Naive thymus-derived CD8-positive, alpha-beta T cell (primary cell): Measurements from ENCODE around the gene PLPPR3. TPM values are rescaled to one million over a fixed set of nuclear protein-coding genes. Genes with fewer than 3 reads are reported as not detected.

Source experiments
- ATAC-seq, 2 donors: fragments of 150-1000 bp; cut with Tn5 transposase in 1 of 2; sonication (Bioruptor Pico), chemical (Tn5 transposase) in 1 of 2; 1 replicate in 1 of 2; 2 replicates in 1 of 2; pipeline ENCODE4 v1.10.0; 2021; ENCODE audit warnings: mild to moderate bottlenecking in 2 of 2, moderate library complexity in 2 of 2
- POLR2A ChIA-PET: fragments of 350-600 bp; sonication (Branson Sonifier 250); formaldehyde crosslinking; loops from one replicate; lab custom pipeline; 2021; ENCODE audit warnings: antibody characterized with exemption; lab: Charles Lee
- DNase-seq, 10 donors: peaks; one replicate each; pipeline versions ENCODE4 v3.0.0 to v3.0.0-alpha.2; 2020 to 2022
- H3K27ac Mint-ChIP-seq, 10 donors: one replicate each; pipeline ENCODE4 v1.8.0; 2020 to 2022; ENCODE audit warnings: mild to moderate bottlenecking in 10 of 10, mixed read lengths in 10 of 10, moderate library complexity in 4 of 10, inconsistent platforms in 1 of 10
- H3K27me3 Mint-ChIP-seq, 5 donors: one replicate each; pipeline ENCODE4 v1.8.0; 2021 to 2022; ENCODE audit warnings: mixed read lengths in 5 of 5
- H3K36me3 Mint-ChIP-seq, 3 donors: one replicate each; pipeline ENCODE4 v1.8.0; 2020 to 2022; ENCODE audit warnings: mixed read lengths in 3 of 3, mild to moderate bottlenecking in 2 of 3, inconsistent platforms in 1 of 3
- H3K4me1 Mint-ChIP-seq, 4 donors: one replicate each; pipeline ENCODE4 v1.8.0; 2021 to 2022; ENCODE audit warnings: mixed read lengths in 4 of 4
- H3K4me3 Mint-ChIP-seq, 10 donors: one replicate each; pipeline ENCODE4 v1.8.0; 2020 to 2022; ENCODE audit warnings: mild to moderate bottlenecking in 10 of 10, mixed read lengths in 10 of 10, moderate library complexity in 6 of 10, inconsistent platforms in 1 of 10
- H3K9me3 Mint-ChIP-seq, 9 donors: one replicate each; pipeline ENCODE4 v1.8.0; 2020 to 2022; ENCODE audit warnings: mixed read lengths in 9 of 9, mild to moderate bottlenecking in 3 of 9, inconsistent platforms in 1 of 9, moderate library complexity in 1 of 9
- polyA plus RNA-seq, 3 donors: library from polyadenylated mRNA; unstranded; fragments of 300-500 nt; fragmentation: Illumina TruSeq; gene quantifications; one replicate each; pipeline ENCODE4 v1.2.3, GENCODE V29; 2021
- total RNA-seq, 8 experiments: library from RNA in 2 of 8; stranded (reverse) in 2 of 8; gene quantifications; one replicate each; pipeline ENCODE4 v1.2.3 and lab custom pipeline; 2021 to 2026

The PLPPR3 gene
- total and polyA plus RNA-seq, 5 experiments from 2014 or later, result not detected

DNA sequence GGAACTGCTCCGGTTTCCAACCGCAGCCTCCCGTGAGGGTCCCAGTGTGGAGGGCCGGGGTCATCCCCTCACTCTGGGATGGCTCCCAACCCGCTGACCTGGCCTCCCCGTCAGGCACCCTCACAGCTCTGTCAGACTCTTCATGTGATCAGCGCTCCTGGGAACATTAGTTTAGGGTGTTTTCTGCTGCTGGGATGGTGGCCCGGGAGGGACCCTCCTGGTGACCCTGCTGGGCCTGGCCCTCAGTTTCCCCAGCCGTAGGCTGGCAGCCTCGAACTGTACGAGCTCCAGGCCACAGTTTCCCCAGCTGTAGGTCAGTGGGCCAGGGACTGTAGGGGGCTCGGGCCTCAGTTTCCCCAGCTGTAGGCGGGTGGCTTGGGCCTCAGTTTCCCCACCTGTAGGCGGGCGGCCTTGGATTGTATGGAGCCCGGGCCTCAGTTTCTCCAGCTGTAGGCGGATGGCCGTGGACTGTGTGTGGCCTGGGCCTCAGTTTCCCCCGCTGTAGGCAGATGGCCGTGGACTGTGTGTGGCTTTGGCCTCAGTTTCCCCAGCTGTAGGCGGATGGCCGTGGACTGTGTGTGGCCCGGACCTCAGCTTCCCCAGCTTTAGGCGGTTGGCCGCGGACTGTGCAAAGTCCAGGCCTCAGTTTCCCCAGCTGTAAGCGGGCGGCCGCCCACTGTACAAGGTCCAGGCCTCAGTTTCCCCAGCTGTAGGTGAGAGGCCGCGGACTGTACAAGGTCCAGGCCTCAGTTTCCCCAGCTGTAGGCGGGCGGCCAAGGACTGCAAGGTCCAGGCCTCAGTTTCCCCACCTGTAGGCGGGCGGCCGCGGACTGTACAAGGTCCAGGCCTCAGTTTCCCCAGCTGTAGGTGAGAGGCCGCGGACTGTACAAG lies 25.8 kb downstream of the PLPPR3 start:
- no peak for ATAC-seq
- H3K4me3 Mint-ChIP-seq, result peak overlapping the region in 8 of 10 donors; percentile 2 to 96 (median 14)
- no peak overlapping the region for H3K27ac Mint-ChIP-seq
- H3K4me1 Mint-ChIP-seq, result peaks cover 13 to 27% (median 23%) of the 10 kb centered on the region in 4 donors
- peaks cover 0 to 3% (median 0%) of the 10 kb centered on the region in 5 donors for H3K27me3 Mint-ChIP-seq
- peaks cover 0 to 15% (median 0%) of the 10 kb centered on the region in 3 donors for H3K36me3 Mint-ChIP-seq
- H3K9me3 Mint-ChIP-seq, result no peaks in the 10 kb centered on the region
- POLR2A ChIA-PET, result interaction anchor here (0.6 to 2.2 kb wide), 5 partner anchors 8 to 349 kb away, joined by 3 to 7 read pairs (median 4); partner anchors contain the start of gene RNF126
- no peak for DNase-seq

DNA sequence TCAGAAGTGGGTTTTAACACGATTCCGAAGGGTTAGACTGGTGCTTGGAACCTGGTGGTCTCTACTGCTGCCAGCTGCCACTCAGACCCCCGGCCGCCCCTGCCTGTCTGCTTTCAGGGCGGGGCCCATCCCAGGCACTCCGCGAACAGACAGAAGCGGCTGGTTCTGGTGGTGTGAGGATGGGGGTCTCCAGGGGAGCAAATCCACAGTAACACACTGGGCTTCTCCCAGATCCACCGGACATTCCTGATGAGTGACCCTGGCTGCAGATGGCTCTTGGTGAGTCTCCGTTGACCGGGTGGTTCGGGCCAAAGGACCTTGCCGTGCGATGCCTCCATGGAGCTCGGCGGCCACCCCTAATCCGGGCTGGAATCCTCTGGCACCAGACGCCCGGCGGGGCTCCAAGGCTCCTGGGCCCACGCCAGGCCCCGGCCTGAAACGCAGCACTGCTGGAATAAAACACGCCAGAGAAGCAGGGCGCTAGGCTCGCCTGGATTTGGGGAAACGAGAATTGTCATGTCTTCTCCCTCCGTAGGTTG lies 26.6 kb downstream of the PLPPR3 start:
- H3K9me3 Mint-ChIP-seq, result no peaks in the 10 kb centered on the region
- POLR2A ChIA-PET, result interaction anchor here (0.6 kb wide), 2 partner anchors 78 to 350 kb away, joined by 3 read pairs; no protein-coding TSS in a partner anchor
- peaks cover 0 to 6% (median 0%) of the 10 kb centered on the region in 5 donors for H3K27me3 Mint-ChIP-seq
- H3K36me3 Mint-ChIP-seq, result peaks cover 0 to 9% (median 0%) of the 10 kb centered on the region in 3 donors
- peaks cover 8 to 21% (median 16%) of the 10 kb centered on the region in 4 donors for H3K4me1 Mint-ChIP-seq
- no peak overlapping the region for H3K27ac Mint-ChIP-seq
- ATAC-seq (no peak), DNase-seq (no peak)
- H3K4me3 Mint-ChIP-seq, result peak overlapping the region in 4 of 10 donors; percentile 2 to 42 (median 22)

GRCh38 chr19:793806-794205 lies 27.9 kb downstream of the PLPPR3 start:
- no peak for DNase-seq
- peaks cover 6 to 16% (median 11%) of the 10 kb centered on the region in 4 donors for H3K4me1 Mint-ChIP-seq
- peaks cover 0 to 13% (median 6%) of the 10 kb centered on the region in 5 donors for H3K27me3 Mint-ChIP-seq
- H3K4me3 Mint-ChIP-seq, result no peak overlapping the region
- H3K36me3 Mint-ChIP-seq, result no peaks in the 10 kb centered on the region
- POLR2A ChIA-PET, result no interaction called here
- H3K9me3 Mint-ChIP-seq, result no peaks in the 10 kb centered on the region
- no peak for ATAC-seq
- H3K27ac Mint-ChIP-seq, result no peak overlapping the region

GRCh38 chr19:792306-792885 lies 29.4 kb downstream of the PLPPR3 start:
- no peaks in the 10 kb centered on the region for H3K9me3 Mint-ChIP-seq
- H3K4me3 Mint-ChIP-seq, result no peak overlapping the region
- H3K4me1 Mint-ChIP-seq, result peaks cover 4 to 13% (median 11%) of the 10 kb centered on the region in 4 donors
- H3K27me3 Mint-ChIP-seq, result peaks cover 0 to 14% (median 6%) of the 10 kb centered on the region in 5 donors
- H3K36me3 Mint-ChIP-seq, result no peaks in the 10 kb centered on the region
- POLR2A ChIA-PET, result interaction anchor here (0.6 kb wide), 1 partner anchor 796 kb away, joined by 9 read pairs; no protein-coding TSS in a partner anchor
- ATAC-seq (no peak), DNase-seq (no peak)
- no peak overlapping the region for H3K27ac Mint-ChIP-seq

DNA sequence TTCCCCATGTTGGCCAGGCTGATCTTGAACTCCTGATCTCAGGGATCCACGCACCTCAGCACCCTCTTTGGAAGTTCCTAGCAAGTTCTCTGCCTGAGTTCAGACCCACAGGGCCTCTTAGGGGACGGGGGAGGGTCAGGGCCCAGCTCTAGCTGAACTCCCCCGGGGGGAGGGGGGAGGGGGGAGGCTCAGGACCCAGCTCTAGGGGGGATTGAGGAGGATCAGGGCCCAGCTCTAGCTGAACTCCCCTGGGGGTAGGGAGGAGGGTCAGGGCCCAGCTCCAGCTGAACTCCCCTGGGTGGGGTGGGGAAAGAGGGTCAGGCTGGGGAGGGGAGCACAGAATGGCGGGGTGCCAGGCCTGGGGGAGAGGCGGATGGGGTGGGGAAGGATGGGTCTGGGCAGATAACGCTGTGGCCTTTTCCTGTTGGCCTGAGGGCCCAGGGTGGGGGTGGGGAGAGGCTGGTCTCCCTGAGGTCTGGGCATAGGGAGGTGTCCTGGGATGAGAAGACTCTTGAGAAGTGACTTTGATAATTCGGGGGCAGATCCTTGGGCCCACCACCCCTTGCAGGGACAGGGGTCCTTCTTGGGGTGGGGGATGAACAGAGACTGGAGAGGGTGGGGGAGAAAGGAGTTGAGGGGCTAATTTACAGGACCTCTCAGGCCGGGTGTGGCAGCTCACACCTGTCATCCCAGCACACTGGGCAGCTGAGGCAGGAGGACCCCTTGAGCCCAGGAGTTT lies 30.0 kb downstream of the PLPPR3 start:
- H3K27me3 Mint-ChIP-seq, result peaks cover 0 to 14% (median 6%) of the 10 kb centered on the region in 5 donors

GRCh38 chr19:791007-791566 lies 30.7 kb downstream of the PLPPR3 start:
- Mint-ChIP-seq H3K27ac (peak overlapping the region in 1 of 10 donors; percentile 24), H3K36me3 (no peaks in the 10 kb centered on the region), H3K4me3 (no peak overlapping the region), H3K9me3 (no peaks in the 10 kb centered on the region), H3K4me1 (peaks cover 0 to 12% (median 7%) of the 10 kb centered on the region in 4 donors), H3K27me3 (peaks cover 0 to 14% (median 6%) of the 10 kb centered on the region in 5 donors)
- ATAC-seq, result no peak
- no peak for DNase-seq
- POLR2A ChIA-PET, result interaction anchor here (0.6 kb wide), 1 partner anchor 31 kb away, joined by 3 read pairs; no protein-coding TSS in a partner anchor

More for the DNA sequence above, 30.0 kb downstream of the PLPPR3 start:
- Mint-ChIP-seq H3K9me3 (no peaks in the 10 kb centered on the region), H3K4me1 (peaks cover 2 to 12% (median 9%) of the 10 kb centered on the region in 4 donors), H3K4me3 (no peak overlapping the region), H3K27ac (no peak overlapping the region), H3K36me3 (no peaks in the 10 kb centered on the region)
- ATAC-seq, result no peak
- POLR2A ChIA-PET, result interaction anchor here (0.6 kb wide), 1 partner anchor 30 kb away, joined by 3 read pairs; no protein-coding TSS in a partner anchor
- DNase-seq, result no peak

- POLR2A ChIA-PET, result no interaction called here
- Mint-ChIP-seq H3K9me3 (no peaks in the 10 kb centered on the region), H3K36me3 (no peaks in the 10 kb centered on the region), H3K4me3 (peak overlapping the region in 1 of 10 donors; percentile 30), H3K27ac (peak overlapping the region in 3 of 10 donors; percentile 11 to 77 (median 37)), H3K4me1 (peaks cover 0 to 12% (median 7%) of the 10 kb centered on the region in 4 donors), H3K27me3 (peaks cover 0 to 14% (median 6%) of the 10 kb centered on the region in 5 donors)
- no peak for ATAC-seq
- DNase-seq, result no peak
These were observed 32.1 kb downstream of the PLPPR3 start for GRCh38 chr19:789701-790060.

- peaks cover 0 to 14% (median 6%) of the 10 kb centered on the region in 5 donors for H3K27me3 Mint-ChIP-seq
- H3K4me1 Mint-ChIP-seq, result peaks cover 0 to 12% (median 7%) of the 10 kb centered on the region in 4 donors
- peak; percentile 22 to 58 for ATAC-seq
- DNase-seq, result no peak
- peak overlapping the region in 6 of 10 donors; percentile 17 to 91 (median 72) for H3K27ac Mint-ChIP-seq
- POLR2A ChIA-PET, result no interaction called here
- H3K36me3 Mint-ChIP-seq, result no peaks in the 10 kb centered on the region
- no peaks in the 10 kb centered on the region for H3K9me3 Mint-ChIP-seq
- peak overlapping the region in 3 of 10 donors; percentile 14 to 47 (median 42) for H3K4me3 Mint-ChIP-seq
These were observed 32.6 kb downstream of the PLPPR3 start for GRCh38 chr19:788983-789700.

DNA sequence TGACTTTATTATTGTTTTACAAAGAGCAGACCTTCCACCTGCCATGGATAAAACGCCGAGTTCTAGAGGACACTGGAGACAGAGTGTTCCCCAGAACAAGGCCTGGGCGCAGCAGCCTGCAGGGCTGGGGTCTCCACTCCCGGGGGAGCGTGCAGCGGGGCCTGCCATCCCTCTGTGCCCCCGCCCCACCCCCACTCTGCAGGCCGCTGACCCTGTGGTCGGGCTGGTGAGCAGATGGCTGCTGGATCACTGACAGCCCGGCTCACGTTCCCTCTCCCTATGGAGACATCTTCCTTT lies 33.1 kb downstream of the PLPPR3 start:
- H3K27me3 Mint-ChIP-seq, result peaks cover 0 to 14% (median 6%) of the 10 kb centered on the region in 5 donors
- peak overlapping the region in 4 of 10 donors; percentile 17 to 91 (median 74) for H3K27ac Mint-ChIP-seq
- no peak for ATAC-seq
- H3K4me3 Mint-ChIP-seq, result peak overlapping the region in 4 of 10 donors; percentile 14 to 47 (median 39)
- peaks cover 0 to 12% (median 7%) of the 10 kb centered on the region in 4 donors for H3K4me1 Mint-ChIP-seq
- H3K9me3 Mint-ChIP-seq, result no peaks in the 10 kb centered on the region
- DNase-seq, result no peak
- POLR2A ChIA-PET, result no interaction called here
- no peaks in the 10 kb centered on the region for H3K36me3 Mint-ChIP-seq

GRCh38 chr19:787536-787935 lies 34.2 kb downstream of the PLPPR3 start:
- Mint-ChIP-seq H3K27me3 (peaks cover 0 to 14% (median 6%) of the 10 kb centered on the region in 5 donors), H3K36me3 (no peaks in the 10 kb centered on the region), H3K9me3 (no peaks in the 10 kb centered on the region), H3K4me3 (no peak overlapping the region), H3K4me1 (peaks cover 0 to 12% (median 7%) of the 10 kb centered on the region in 4 donors), H3K27ac (no peak overlapping the region)
- no peak for DNase-seq
- POLR2A ChIA-PET, result interaction anchor here (1.1 kb wide), 1 partner anchor 9 kb away, joined by 5 read pairs; no protein-coding TSS in a partner anchor
- no peak for ATAC-seq

- Mint-ChIP-seq H3K4me1 (peaks cover 0 to 8% (median 6%) of the 10 kb centered on the region in 4 donors), H3K27ac (no peak overlapping the region), H3K27me3 (peaks cover 0 to 8% (median 0%) of the 10 kb centered on the region in 5 donors), H3K9me3 (no peaks in the 10 kb centered on the region), H3K36me3 (no peaks in the 10 kb centered on the region), H3K4me3 (no peak overlapping the region)
- DNase-seq (no peak), ATAC-seq (no peak)
- POLR2A ChIA-PET, result no interaction called here
These were observed 37.2 kb downstream of the PLPPR3 start for GRCh38 chr19:784541-784940.
